ENCODE results near the gene KIF26B. TPM values are rescaled to one million over a fixed set of nuclear protein-coding genes. Genes with fewer than 3 reads are reported as not detected.

Gene KIF26B
- total and polyA plus RNA-seq, 8 donors = 0.15 to 3.2 (median 0.89) TPM; not detected in 1

DNA sequence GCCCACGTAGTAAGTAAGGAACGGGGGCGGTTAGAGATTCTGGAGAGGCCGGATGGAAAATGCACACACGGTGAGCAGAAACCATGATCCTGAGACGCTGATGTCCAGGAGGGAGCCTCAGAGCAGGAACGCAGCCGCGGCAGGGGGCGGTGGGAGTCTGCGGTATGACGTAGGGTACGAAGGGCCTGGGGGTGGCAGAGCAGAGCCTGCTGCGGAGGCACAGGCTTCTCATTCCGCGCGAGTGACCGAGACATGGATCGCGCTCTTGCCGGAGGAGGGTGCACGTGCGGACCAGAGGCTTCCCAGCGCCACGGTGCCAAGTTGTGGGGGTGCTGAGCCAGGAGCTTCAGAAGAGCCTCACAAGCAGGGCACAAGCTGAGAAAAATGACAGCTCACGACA, 176.2 kb downstream of the KIF26B start:
- H3K27me3 ChIP-seq = no peaks in the 10 kb centered on the region
- no peaks in the 10 kb centered on the region for H3K4me1 ChIP-seq
- H3K9me3 ChIP-seq = no peaks in the 10 kb centered on the region
- intact Hi-C loops (cut with DNase I; ENCODE audit: low total_unique reads) = no loop called here
- TF ChIP-seq POLR2A (IDR thresholded peaks at IDR 0.05) (no peak), POLR2AphosphoS5 (IDR thresholded peaks at IDR 0.05) (no peak), EP300 (IDR thresholded peaks at IDR 0.05) (no peak)
- TF ChIP-seq, protein P1, sequence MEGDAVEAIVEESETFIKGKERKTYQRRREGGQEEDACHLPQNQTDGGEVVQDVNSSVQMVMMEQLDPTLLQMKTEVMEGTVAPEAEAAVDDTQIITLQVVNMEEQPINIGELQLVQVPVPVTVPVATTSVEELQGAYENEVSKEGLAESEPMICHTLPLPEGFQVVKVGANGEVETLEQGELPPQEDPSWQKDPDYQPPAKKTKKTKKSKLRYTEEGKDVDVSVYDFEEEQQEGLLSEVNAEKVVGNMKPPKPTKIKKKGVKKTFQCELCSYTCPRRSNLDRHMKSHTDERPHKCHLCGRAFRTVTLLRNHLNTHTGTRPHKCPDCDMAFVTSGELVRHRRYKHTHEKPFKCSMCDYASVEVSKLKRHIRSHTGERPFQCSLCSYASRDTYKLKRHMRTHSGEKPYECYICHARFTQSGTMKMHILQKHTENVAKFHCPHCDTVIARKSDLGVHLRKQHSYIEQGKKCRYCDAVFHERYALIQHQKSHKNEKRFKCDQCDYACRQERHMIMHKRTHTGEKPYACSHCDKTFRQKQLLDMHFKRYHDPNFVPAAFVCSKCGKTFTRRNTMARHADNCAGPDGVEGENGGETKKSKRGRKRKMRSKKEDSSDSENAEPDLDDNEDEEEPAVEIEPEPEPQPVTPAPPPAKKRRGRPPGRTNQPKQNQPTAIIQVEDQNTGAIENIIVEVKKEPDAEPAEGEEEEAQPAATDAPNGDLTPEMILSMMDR (IDR thresholded peaks at IDR 0.05) = no peak
- no peak overlapping the region for H3K4me3 ChIP-seq
- H3K27ac ChIP-seq = no peak overlapping the region
- no peaks in the 10 kb centered on the region for H3K36me3 ChIP-seq
- 93 to 98% (median 96%) methylated on average over 26 of the region's 26 CpGs for WGBS, 5 donors
- no peak for DNase-seq

DNA sequence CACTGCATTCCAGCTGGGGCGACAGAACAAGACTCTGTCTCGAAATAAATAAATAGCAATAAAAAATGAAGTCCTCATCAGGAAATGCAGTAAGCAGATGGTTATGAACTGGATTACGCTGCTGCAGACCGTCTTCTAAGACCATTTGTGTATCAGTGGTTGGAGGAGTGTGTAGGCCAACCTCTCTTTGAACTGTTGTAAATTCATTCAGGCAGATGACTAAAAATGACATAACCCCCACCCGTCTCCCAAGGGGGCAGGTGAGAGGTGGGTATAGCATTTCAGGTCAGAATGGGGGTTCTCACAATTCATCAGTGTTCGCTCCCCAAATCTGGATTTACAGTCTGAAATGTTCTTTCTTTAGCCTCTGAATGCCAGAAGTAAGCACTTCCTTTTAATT, 177.3 kb downstream of the KIF26B start:
- intact Hi-C loops (cut with DNase I; ENCODE audit: low total_unique reads) = no loop called here

GRCh38 chr1:245332513-245332912, 177.7 kb downstream of the KIF26B start:
- Histone ChIP-seq H3K36me3 (no peaks in the 10 kb centered on the region), H3K27ac (no peak overlapping the region), H3K4me3 (no peak overlapping the region), H3K27me3 (no peaks in the 10 kb centered on the region), H3K9me3 (no peaks in the 10 kb centered on the region), H3K4me1 (peaks cover 0 to 15% (median 3%) of the 10 kb centered on the region in 4 donors)
- WGBS, 5 donors = 66 to 96% (median 87%) methylated on average over 5 to 6 of the region's 6 CpGs
- intact Hi-C loops (cut with DNase I; ENCODE audit: low total_unique reads) = no loop called here
- TF ChIP-seq POLR2A (IDR thresholded peaks at IDR 0.05) (no peak), POLR2AphosphoS5 (IDR thresholded peaks at IDR 0.05) (no peak), EP300 (IDR thresholded peaks at IDR 0.05) (no peak)
- TF ChIP-seq, protein P1 (IDR thresholded peaks at IDR 0.05) = no peak
- no peak for DNase-seq

More for the DNA sequence above, 177.3 kb downstream of the KIF26B start:
- H3K27ac ChIP-seq = no peak overlapping the region
- no peak for DNase-seq
- H3K4me1 ChIP-seq = peaks cover 0 to 11% (median under 1%) of the 10 kb centered on the region in 4 donors
- no peak overlapping the region for H3K4me3 ChIP-seq
- H3K27me3 ChIP-seq = no peaks in the 10 kb centered on the region
- 92 to 99% (median 95%) methylated on average over 6 of the region's 6 CpGs for WGBS, 5 donors
- H3K9me3 ChIP-seq = no peaks in the 10 kb centered on the region
- no peak for TF ChIP-seq POLR2A (IDR thresholded peaks at IDR 0.05)
- TF ChIP-seq EP300 (IDR thresholded peaks at IDR 0.05) = no peak
- TF ChIP-seq POLR2AphosphoS5 (IDR thresholded peaks at IDR 0.05) = no peak
- TF ChIP-seq, protein P1 (IDR thresholded peaks at IDR 0.05) = no peak
- no peaks in the 10 kb centered on the region for H3K36me3 ChIP-seq

DNA sequence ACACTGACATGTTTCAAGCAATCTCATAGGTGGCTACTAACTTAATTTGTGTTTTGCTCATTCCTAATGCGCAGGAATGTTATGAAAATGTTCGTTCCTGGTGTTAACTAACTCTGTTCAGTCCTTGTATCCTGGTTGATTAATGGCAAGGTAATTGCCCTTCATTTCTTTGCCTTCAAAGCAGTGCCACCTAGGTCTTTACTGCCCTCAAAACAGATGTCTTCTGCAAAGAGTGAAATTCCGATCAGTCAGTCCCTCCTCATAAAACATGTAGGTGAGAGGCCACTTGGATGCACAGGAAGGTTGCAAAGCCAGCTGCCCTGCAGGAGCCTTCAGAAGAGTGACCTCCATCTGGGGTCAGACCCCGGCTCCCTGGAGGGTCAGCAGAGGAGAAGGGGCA, 179.4 kb downstream of the KIF26B start:
- no peak overlapping the region for H3K27ac ChIP-seq
- H3K27me3 ChIP-seq = no peaks in the 10 kb centered on the region
- 82 to 90% (median 86%) methylated on average over 4 of the region's 4 CpGs for WGBS, 5 donors
- peaks cover 3 to 17% (median 6%) of the 10 kb centered on the region in 4 donors for H3K4me1 ChIP-seq
- no peak overlapping the region for H3K4me3 ChIP-seq
- TF ChIP-seq POLR2AphosphoS5 (IDR thresholded peaks at IDR 0.05) (no peak), EP300 (IDR thresholded peaks at IDR 0.05) (no peak), POLR2A (IDR thresholded peaks at IDR 0.05) (no peak)
- TF ChIP-seq, protein P1 (IDR thresholded peaks at IDR 0.05) = no peak
- no peak for DNase-seq
- H3K36me3 ChIP-seq = no peaks in the 10 kb centered on the region
- intact Hi-C loops (cut with DNase I; ENCODE audit: low total_unique reads) = no loop called here
- H3K9me3 ChIP-seq = no peaks in the 10 kb centered on the region

Data from stomach (tissue), 9 donors.